Right lung (tissue), 10 donors: ENCODE measurements around the gene KRTAP16-1. TPM values are rescaled to one million over a fixed set of nuclear protein-coding genes. Genes with fewer than 3 reads are reported as not detected.
"Not testable (repeated sequence)": the region's sequence is repeated elsewhere in the genome, so short reads cannot be mapped to it uniquely, and the experiment has no call there.

Source experiments
- DNase-seq, 2 donors: peaks; one replicate each; pipeline ENCODE4 v3.0.0-alpha.2; 2013
- long read RNA-seq, 8 donors: transcript quantifications; one replicate each; lab custom pipeline, GENCODE V29; 2026
- polyA plus RNA-seq, 5 donors: library from polyadenylated mRNA; unstranded; fragments of 120-200 nt; gene quantifications; one replicate each; pipeline versions ENCODE4 v1.2.1 to v1.2.3, GENCODE V29; 2013; ENCODE audit warnings: inconsistent platforms in 1 of 5, low replicate concordance in 1 of 5; ENCODE audit not compliant: insufficient read length in 5 of 5, insufficient read depth in 1 of 5

The KRTAP16-1 gene
- polyA plus RNA-seq = not detected
- long read RNA-seq, donor 1 = 0 reads
- long read RNA-seq, donor 2 = 0 reads
- long read RNA-seq, donor 3 = 0 reads
- long read RNA-seq, donor 4 = 0 reads
- long read RNA-seq, donor 5 = 0 reads
- long read RNA-seq, donor 6 = 0 reads
- long read RNA-seq, donor 7 = 0 reads
- long read RNA-seq, donor 8 = 0 reads

- DNase-seq = no peak
These were observed at the start of gene KRTAP16-1 for GRCh38 chr17:41308918-41309359. KRTAP16-1 (minus strand) TSS chr17:41309309; CDS start chr17:41309253, 56 bp downstream.

DNA sequence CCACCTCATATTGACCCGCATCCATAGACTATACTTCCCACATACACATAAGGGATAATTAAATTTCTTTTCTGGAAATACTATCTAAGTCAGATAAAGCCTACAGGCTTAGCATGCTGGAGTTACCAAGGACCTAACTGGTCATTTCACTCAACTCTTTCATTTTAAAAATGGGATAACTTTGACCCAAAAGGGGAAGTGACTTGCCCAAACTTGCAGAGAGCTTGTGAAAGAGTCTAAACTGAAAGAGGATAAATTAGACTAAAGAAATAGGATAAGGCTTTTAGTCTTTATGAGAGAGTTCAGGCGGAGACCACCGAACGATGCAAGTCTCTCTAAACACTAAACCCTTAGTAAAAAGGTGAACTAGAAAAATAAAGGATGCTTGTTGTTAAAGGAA is 45.4 kb upstream of the KRTAP16-1 start:
- no peak for DNase-seq

GRCh38 chr17:41352597-41353366 is 43.7 kb upstream of the KRTAP16-1 start:
- no peak for DNase-seq

DNA sequence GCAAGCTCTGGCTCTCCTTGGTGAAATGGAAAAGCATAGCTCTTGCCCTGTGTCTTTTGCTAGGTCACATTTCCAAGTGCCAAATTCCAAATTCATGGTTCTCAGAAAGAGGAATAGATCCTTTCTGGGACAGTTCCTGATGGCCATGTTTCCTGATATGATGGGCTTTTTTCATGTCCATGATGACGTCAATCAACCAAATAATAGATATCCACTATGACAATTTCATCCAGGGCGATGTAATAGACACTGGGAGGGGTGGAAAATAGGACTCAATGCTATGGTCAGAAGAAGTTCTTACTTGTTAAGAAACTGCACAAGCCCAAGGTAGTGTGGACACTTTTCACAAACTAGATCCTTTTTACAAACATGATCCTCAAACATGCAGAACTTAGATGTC is 42.1 kb upstream of the KRTAP16-1 start:
- DNase-seq = no peak

DNA sequence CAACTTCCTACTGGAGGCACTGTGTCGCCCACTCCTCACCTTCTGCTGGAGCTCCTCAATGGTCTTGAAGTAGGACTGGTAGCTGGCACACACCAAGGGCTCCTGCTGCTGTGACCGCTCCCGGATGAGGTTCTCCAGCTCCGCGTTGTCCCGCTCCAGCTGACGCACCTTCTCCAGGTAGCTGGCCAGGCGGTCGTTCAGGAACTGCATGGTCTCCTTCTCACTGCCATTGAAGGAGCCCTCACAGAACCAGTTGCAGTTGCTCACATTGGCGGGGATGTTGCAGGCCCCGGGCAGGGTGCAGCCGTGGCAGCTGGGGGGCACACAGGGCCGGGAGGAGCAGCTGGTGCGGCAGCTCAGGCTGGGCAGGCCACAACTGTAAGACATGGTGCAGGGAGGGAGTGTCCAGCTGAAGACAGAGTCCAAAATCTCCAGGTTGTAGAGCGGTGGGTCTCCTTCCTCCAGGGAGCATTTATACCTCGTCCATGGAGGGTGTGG is 41.3 kb upstream of the KRTAP16-1 start, which contains the start of gene KRT33A:
KRT33A (minus strand) TSS at position 448 of the 498 bp plus-strand sequence; CDS start at position 387, 61 bp downstream.
- not testable (repeated sequence) for DNase-seq

DNA sequence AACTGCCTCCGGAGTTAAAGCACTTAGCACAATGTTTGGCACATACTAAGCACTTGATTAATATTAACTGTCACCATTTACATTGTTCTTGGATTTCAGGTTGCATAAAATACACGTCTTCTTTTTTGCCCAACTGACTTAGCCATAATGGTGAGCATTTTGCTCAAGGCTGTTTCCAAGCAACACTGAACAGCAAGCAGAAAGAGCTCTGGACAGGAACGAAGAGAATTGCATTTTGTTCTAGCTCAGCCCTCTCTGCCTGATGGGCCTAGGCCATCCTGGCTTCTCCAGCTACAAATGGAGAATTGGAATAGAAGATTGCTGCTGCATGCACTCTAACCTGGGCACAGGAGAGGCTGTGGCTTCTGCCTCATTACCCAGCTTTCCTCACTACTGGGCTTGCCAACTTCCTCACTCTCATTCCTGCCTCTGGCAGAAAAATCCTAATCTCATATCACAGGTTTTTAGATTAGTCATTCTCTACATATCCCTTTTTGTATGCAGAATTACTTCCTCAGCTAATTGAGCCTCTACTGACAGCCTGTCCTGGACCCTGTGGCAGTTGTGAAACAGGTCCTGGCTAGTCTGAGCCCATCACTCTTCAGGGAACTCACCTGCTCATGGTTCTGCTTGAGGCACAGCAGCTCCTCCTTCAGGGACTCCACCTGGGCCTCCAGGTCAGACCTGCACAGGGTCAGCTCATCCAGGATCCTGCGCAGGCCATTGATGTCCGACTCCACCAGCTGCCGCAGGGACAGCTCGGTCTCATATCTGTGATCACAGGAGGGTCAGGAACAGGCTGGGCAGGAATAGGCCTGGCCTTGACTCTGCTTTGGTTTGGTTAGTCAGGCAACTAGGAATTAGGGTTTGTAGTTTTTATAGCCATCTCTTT is 39.0 kb upstream of the KRTAP16-1 start:
- DNase-seq = no peak

GRCh38 chr17:41346421-41346820 is 37.3 kb upstream of the KRTAP16-1 start:
- DNase-seq = not testable (repeated sequence)

GRCh38 chr17:41345992-41346391 is 36.9 kb upstream of the KRTAP16-1 start:
- no peak for DNase-seq

DNA sequence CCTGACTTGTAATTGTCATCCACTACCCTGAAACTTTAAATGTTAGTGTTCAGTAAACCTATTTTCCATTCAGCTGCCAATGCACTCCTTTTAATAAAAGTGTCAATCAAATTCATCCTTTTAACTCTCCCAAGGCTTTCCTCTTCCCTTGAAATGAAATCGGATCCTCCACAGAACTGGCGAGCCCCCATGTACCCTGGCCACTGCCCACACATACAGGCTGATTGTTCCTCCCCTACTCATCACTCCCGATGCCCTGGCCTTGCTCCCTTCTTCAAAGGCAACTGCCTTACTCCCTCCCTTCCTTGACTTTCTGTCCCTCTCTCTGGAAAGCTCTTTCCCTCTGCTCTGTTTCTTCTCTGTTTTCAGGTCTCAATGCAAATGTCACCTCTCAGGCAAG is 33.9 kb upstream of the KRTAP16-1 start:
- no peak for DNase-seq

DNA sequence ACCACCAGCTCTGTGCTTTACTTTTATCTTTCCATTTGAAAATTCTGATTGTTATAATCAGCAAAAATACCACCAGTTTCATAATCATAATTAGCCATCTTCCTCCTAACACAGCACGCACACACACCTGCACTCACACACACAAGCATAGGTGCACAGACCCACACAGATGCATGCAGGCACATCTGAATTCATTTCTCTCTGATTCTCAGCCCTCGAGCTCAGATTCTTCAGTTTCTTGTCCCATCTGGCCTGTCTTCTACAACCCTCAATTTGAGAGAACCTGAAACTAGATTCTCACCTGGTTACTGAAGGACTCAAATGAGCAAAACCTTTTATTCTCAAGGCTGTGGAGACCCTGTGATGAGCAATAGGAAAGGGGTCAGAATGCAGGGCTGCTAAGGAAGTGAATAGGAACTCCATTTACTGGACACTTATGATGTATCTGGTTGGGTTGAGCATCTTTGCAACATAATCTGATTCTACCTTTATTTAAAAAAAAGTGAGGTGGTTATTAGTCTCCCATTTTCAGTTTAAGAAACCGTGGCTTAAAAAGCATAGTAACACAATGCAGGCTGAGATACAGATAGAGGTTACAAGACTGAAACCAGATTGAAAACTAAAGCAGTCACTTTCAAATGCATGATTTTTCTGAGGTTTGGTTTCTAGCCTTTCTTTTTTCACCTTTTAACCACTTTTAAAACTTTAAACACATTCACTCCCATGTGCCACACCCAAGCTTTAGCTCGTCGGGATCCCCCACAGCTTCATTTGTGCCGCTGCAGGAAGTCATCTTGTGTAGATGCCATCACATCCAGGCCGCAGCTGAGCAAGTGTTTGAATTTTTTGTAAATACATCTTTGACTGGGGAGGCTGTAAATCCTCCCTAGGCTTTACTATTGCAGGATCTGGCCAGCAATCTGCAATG is 32.1 kb upstream of the KRTAP16-1 start:
- DNase-seq = no peak

- DNase-seq = no peak
These were observed 31.4 kb upstream of the KRTAP16-1 start for GRCh38 chr17:41340494-41340893.

DNA sequence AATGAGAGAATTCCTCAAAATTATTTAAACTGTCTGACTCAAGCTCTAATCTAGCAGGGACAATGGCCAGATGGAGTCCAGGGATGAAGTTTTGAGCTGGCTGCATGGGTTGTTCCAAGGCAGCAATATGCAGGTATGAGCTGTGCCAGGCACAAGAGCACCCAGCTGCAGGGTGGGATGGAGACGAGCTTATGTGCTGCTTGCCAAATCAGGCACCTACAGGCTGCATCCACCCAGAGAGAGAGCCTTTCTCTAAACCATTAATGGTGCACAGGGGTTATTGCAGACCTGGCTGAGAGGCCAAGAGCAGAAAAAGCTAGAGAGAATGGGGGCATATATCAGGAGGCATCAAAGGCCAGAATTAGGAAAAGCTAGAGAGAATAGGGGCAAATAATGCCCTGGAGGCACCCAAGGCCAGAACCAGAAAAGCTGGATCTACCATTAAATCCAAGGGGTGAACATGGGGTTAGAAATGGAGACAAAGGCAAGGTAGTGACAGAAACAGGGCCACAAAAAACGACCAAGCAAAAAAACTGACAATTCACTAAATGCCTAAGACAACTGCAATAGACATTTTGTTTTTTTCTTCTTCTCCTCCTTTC is 30.6 kb upstream of the KRTAP16-1 start:
- no peak for DNase-seq

- peak; percentile 29 to 31 for DNase-seq
These were observed 29.9 kb upstream of the KRTAP16-1 start for GRCh38 chr17:41338961-41339485.

GRCh38 chr17:41335747-41336146 is 26.6 kb upstream of the KRTAP16-1 start:
- DNase-seq = no peak

DNA sequence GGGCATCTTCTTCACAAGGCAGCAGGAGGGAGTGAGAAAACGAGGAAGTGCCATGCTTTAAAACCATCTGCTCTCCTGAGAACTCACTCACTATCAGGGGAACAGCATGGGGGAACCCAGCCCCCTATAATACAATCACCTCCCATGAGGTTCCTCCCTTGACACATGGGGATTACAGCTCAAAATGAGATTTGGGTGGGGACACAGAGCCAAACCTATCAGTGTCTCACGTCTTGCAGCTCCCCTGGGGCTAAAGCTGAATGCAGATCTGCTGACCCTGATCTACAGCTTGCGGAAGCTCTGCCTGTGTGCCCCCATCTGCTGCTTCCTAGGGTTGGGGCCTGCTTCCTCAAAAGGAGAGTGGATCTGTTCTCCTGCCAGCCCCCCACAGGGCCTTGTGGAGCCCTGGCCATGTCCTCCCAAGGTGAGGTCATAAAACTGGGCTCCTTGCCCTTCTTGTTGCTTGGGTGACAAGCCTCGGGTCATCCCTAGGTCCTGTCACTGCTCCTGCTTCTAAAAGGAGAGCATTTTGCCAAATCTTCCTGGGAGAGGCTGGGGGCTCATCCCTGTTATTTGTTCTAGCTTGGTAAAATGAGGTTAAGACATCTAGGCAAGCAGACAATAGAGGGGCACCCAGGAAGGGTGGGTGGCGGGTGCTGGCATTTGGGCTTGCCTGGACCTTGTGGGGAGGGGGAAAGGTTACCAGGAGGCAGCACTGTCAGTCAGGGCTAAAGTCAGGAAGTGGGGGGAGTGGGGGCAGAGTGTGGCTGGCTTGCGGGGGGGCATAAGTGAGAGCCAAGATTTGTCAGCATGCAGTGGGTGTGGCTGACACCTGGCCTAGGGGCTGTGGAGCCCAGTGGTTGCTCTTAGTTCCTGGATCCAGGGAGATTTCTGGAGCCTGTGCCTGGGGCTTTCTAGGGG is 25.5 kb upstream of the KRTAP16-1 start:
- no peak for DNase-seq

DNA sequence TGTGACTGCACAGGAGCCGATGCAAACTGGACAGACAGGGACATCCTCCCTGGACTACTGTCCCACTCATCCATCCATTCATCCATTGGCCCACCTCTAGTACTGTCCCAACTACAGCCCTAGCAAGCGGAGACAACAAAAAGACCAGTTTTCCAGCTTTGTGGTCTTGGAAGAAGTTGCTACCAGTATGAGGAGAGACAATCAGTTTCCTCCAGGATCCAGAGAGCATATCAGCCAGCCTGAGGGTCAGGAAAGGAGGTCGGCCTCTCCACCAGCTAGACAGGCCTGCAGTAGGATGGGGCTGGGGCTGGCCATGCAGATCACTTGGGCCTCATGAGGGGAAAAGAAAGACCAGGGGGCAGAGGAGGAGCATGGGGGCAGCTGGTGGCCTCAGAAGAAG is 24.7 kb upstream of the KRTAP16-1 start:
- DNase-seq = no peak

DNA sequence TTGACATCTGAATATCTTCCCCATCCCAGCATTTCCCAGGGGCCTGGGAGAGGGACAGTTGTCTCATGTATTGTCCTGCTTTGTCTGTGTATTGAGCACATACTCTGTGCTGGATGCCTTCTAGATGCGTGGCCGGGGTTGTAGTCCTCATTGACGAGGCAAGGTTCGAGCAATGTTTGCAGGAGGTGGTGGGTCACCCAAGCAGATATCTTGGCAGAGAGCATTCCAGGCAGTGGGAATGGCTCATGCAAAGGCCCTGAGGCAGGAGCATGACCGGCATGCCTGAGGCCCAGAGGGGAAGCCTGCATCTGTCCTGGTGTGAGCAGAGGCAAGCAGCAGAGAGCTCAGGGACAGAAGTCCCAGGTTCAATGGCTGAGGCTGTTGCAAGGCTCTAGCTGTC is 24.0 kb upstream of the KRTAP16-1 start:
- DNase-seq = no peak

DNA sequence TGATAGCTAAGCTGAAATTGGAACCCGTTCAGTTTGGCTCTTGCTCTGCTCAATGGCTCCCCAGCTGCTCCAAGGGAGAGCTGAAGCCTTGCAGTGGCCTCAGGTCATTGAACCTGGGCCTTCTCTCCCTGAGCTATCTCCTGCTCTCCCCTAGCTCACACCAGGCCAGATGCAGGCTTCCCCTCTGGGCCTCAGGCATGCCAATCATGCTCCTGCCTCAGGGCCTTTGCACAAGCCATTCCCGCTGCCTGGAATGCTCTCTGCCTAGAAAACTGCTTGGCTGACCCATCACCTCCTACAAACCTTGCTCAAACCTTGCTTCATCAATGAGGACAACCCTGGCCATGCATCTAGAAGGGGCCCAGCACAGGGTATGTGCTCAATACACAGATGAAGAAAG is 23.1 kb upstream of the KRTAP16-1 start:
- DNase-seq = no peak

DNA sequence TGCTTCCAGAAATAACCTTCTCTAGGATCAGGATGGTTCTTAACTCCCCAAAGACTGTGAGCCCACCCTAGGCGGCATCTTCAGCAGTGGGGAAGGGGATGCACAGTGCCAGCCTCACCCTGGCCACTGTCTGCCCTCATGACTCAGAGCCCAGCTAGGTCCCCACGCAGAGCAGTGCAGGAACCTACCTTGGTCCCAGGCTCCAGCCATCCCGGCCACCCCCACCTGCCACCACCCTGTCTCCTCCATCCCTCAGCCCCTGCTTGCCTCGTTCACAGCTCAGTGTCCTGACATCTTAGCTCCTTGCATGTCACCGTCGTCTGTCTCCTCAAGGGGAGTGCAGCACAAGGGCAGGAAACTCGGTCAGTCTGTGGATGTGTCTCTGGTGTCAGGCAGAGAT is 22.5 kb upstream of the KRTAP16-1 start:
- DNase-seq = no peak
